AG09319 (cell line): Measurements from ENCODE around the gene MPV17L2.

Experiments
- DNase-seq: peaks from one replicate; pipeline ENCODE4 v3.0.0-alpha.2; 2010; ENCODE audit warnings: low read depth; ENCODE audit errors: extremely low read depth
- CTCF ChIP-seq: IDR thresholded peaks from 2 replicates; pipeline ENCODE4 v1.5.1; 2011; ENCODE audit warnings: low read depth, mild to moderate bottlenecking, inconsistent platforms, low read length, moderate library complexity

MPV17L2 gene

GRCh38 chr19:18192673-18193387 lies at the start of gene MPV17L2:
Gene MPV17L2, plus strand, starts transcription at chr19:18193218. Its CDS starts 64 bp downstream, at chr19:18193282.
- peak; percentile 100 for DNase-seq
- TF ChIP-seq CTCF: no peak

GRCh38 chr19:18143902-18144301 lies 49.1 kb upstream of the MPV17L2 start:
- no peak for TF ChIP-seq CTCF

GRCh38 chr19:18144361-18144760 lies 48.7 kb upstream of the MPV17L2 start:
- no peak for TF ChIP-seq CTCF

More at GRCh38 chr19:18143902-18144301, 49.1 kb upstream of the MPV17L2 start:
- no peak for DNase-seq

GRCh38 chr19:18144906-18145305 lies 48.1 kb upstream of the MPV17L2 start:
- TF ChIP-seq CTCF: no peak
- DNase-seq: no peak

More at GRCh38 chr19:18144361-18144760, 48.7 kb upstream of the MPV17L2 start:
- DNase-seq: no peak

- no peak for TF ChIP-seq CTCF
- DNase-seq: no peak
Observed at GRCh38 chr19:18145391-18145999, 47.5 kb upstream of the MPV17L2 start.

GRCh38 chr19:18147396-18147795 lies 45.6 kb upstream of the MPV17L2 start:
- DNase-seq: no peak
- no peak for TF ChIP-seq CTCF

- TF ChIP-seq CTCF: no peak
- no peak for DNase-seq
Observed at GRCh38 chr19:18149596-18149975, 43.4 kb upstream of the MPV17L2 start.
